ENCODE measurements around the gene AKR1E2. TPM values are rescaled to one million over a fixed set of nuclear protein-coding genes. Genes with fewer than 3 reads are reported as not detected.

AKR1E2 gene
- total and polyA plus RNA-seq, 9 of the 15 experiments (the other 6 are each of a cell fraction or from before 2014, with no cell fraction given) = 4.2 to 16.6 (median 9.8) TPM

DNA sequence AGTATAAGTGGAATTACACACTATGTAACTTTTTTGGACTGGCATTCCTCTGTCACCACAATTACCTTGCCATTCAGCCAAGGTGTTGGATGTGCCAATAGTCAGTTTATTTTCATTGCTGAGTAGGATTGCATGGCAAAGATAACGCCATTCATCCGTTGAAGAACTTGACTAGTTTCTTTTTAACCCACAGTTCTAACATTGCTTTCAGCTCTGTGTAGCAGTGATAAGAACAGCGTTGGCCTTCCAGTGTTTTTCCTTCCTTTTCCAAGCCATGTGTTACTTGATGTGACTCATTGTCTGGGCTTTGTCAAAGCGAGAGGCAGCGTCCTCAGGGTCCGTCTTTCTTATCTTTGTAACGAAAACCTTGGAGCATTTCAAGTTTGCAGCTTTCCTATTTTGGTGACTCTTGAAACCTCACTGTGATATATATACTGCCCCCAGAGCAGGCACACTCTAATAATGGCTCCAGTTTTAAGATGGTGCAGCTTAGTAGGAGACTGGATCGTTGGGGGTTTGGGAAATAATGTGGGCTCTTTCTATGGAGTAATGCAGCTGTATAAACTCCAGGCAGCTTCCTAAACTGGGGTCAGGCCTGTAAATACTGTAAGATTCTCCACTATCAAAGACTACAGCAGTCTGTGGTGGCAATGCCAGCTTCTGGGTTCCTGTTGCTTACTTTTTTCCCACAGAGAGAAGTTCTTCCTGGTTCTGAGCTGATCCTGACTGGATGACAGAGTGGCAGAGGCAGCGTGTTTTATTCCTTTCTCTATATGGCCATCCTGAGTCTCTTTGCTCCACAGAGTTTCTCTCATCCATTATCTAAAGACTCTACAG is 41.7 kb downstream of the AKR1E2 start (continued):
- TF ChIP-seq, protein P1, sequence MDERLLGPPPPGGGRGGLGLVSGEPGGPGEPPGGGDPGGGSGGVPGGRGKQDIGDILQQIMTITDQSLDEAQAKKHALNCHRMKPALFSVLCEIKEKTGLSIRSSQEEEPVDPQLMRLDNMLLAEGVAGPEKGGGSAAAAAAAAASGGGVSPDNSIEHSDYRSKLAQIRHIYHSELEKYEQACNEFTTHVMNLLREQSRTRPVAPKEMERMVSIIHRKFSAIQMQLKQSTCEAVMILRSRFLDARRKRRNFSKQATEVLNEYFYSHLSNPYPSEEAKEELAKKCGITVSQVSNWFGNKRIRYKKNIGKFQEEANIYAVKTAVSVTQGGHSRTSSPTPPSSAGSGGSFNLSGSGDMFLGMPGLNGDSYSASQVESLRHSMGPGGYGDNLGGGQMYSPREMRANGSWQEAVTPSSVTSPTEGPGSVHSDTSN (CRISPR knock-in tag; IDR thresholded peaks at IDR 0.05; ENCODE audit: low read depth) = no peak
- TF ChIP-seq, protein P1 (tag; conservative IDR thresholded peaks at IDR 0.05; ENCODE audit: low read depth) = peak; percentile 67
- TF ChIP-seq LCOR (CRISPR knock-in tag; IDR thresholded peaks at IDR 0.05) (peak; percentile 59; the same call in 1 of the 2 replicates), GATA2 (CRISPR knock-in tag; IDR thresholded peaks at IDR 0.05) (peak; percentile 93), EHMT2 (IDR thresholded peaks at IDR 0.05) (peak; percentile 85), SRF (CRISPR knock-in tag; IDR thresholded peaks at IDR 0.05) (peak in 1 of 2 experiments; percentile 61; a peak in 1 of 4 replicates), MTA3 (IDR thresholded peaks at IDR 0.05; ENCODE audit: borderline replicate concordance) (peak; percentile 95), FOXA1 (IDR thresholded peaks at IDR 0.05; ENCODE audit: borderline replicate concordance) (no peak), NFE2 (IDR thresholded peaks at IDR 0.05; ENCODE audit: low read depth) (peak; percentile 69), ZEB2 (IDR thresholded peaks at IDR 0.05) (peak; percentile 96), CCAR2 (IDR thresholded peaks at IDR 0.05; ENCODE audit: low read depth, low read length) (no peak), POLR2AphosphoS5 (IDR thresholded peaks at IDR 0.05; ENCODE audit: control insufficient read depth, insufficient read depth, low read depth, low read length) (peak; percentile 91), E2F8 (IDR thresholded peaks at IDR 0.05; ENCODE audit: low read depth, partially characterized antibody) (peak; percentile 56), MXI1 (IDR thresholded peaks at IDR 0.05; ENCODE audit: low read depth, low read length) (peak; percentile 42; the same call in 1 of the 2 replicates), MEF2D (tag; conservative IDR thresholded peaks at IDR 0.05; ENCODE audit: low read depth) (peak; percentile 13; the same call in 1 of the 2 replicates), L3MBTL2 (IDR thresholded peaks at IDR 0.05) (peak; percentile 84), ERF (CRISPR knock-in tag; IDR thresholded peaks at IDR 0.05) (no peak), SMC3 (conservative IDR thresholded peaks at IDR 0.05; ENCODE audit: insufficient read depth, low read depth, low read length) (no peak)
- TF ChIP-seq, protein P2, sequence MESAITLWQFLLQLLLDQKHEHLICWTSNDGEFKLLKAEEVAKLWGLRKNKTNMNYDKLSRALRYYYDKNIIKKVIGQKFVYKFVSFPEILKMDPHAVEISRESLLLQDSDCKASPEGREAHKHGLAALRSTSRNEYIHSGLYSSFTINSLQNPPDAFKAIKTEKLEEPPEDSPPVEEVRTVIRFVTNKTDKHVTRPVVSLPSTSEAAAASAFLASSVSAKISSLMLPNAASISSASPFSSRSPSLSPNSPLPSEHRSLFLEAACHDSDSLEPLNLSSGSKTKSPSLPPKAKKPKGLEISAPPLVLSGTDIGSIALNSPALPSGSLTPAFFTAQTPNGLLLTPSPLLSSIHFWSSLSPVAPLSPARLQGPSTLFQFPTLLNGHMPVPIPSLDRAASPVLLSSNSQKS (CRISPR knock-in tag; IDR thresholded peaks at IDR 0.05) = no peak
- TF ChIP-seq, protein P3, sequence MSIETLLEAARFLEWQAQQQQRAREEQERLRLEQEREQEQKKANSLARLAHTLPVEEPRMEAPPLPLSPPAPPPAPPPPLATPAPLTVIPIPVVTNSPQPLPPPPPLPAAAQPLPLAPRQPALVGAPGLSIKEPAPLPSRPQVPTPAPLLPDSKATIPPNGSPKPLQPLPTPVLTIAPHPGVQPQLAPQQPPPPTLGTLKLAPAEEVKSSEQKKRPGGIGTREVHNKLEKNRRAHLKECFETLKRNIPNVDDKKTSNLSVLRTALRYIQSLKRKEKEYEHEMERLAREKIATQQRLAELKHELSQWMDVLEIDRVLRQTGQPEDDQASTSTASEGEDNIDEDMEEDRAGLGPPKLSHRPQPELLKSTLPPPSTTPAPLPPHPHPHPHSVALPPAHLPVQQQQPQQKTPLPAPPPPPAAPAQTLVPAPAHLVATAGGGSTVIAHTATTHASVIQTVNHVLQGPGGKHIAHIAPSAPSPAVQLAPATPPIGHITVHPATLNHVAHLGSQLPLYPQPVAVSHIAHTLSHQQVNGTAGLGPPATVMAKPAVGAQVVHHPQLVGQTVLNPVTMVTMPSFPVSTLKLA (conservative IDR thresholded peaks at IDR 0.05) = peak; percentile 80 to 92
